Pancreas (tissue), 10 donors: ENCODE results near the gene C11orf91. TPM values are rescaled to one million over a fixed set of nuclear protein-coding genes. Genes with fewer than 3 reads are reported as not detected.

Experiments
- ATAC-seq, 4 donors: fragments of 200-7000 bp; cut with Tn5 transposase; one replicate each; pipeline versions ENCODE4 v1.8.0 to v1.9.1; 2020; ENCODE audit warnings: mild to moderate bottlenecking in 4 of 4, moderate library complexity in 4 of 4
- DNase-seq, 6 donors: peaks; one replicate each; pipeline ENCODE4 v3.0.0-alpha.2; 2020
- FAIRE-seq: peaks from 2 replicates; lab custom pipeline; 2012; peaks lifted over from hg19 to GRCh38; lab: Jason Lieb, UNC
- H3K27ac ChIP-seq, 4 donors: fragments of 200-600 bp; sonication (generic); 1 replicate in 3 of 4; 2 replicates in 1 of 4; pipeline versions ENCODE4 v1.5.0 to v1.8.0; 2020
- H3K27me3 ChIP-seq, 4 donors: fragments of 200-600 bp; one replicate each; pipeline ENCODE4 v1.8.0; 2021
- H3K36me3 ChIP-seq, 3 donors: fragments of 200-600 bp; sonication (generic) in 1 of 3; one replicate each; pipeline versions ENCODE4 v1.5.0 to v1.8.0; 2020 to 2021
- H3K4me1 ChIP-seq, 3 donors: fragments of 200-600 bp; one replicate each; pipeline ENCODE4 v1.8.0; 2021
- H3K4me3 ChIP-seq, 4 donors: fragments of 200-600 bp; sonication (generic) in 2 of 4; one replicate each; pipeline versions ENCODE4 v1.5.0 to v1.8.0; 2020 to 2021
- H3K9me3 ChIP-seq, 4 donors: fragments of 200-600 bp; one replicate each; pipeline ENCODE4 v1.8.0; 2021
- CTCF ChIP-seq, 4 donors: fragments of 200-600 bp; sonication (generic) in 3 of 4; IDR thresholded peaks; one replicate each; pipeline versions ENCODE4 v1.5.0 to v1.8.0; 2021; ENCODE audit warnings: antibody characterized with exemption in 4 of 4
- WGBS, 2 donors: extraction: QIAGEN DNeasy Blood & Tissue Kit; methylation state at CpG; one replicate each; pipeline ENCODE4 v1.1.7; 2013; 5-methylcytosine and 5-hydroxymethylcytosine counted together
- intact Hi-C, 3 donors: fragments of 100-400 bp; cut with DNase I; formaldehyde crosslinking; loops; one replicate each; pipeline versions ENCODE4 v1.11.1 to v1.14.2; 2022
- polyA plus RNA-seq, 2 donors: library from polyadenylated mRNA; stranded (reverse); fragments of 200-250 nt; gene quantifications; one replicate each; pipeline ENCODE4 v1.2.3, GENCODE V29; 2013
- total RNA-seq, 6 donors: library from RNA; stranded (reverse); fragmentation: NEBNext Ultra II Directional in 4 of 6; extraction: Animal tissue kit (Norgen Biotek cat#: 25700) in 4 of 6; gene quantifications; one replicate each; pipeline versions ENCODE4 v1.2.1 to v1.2.4, GENCODE V29; 2021 to 2023
- donor health status: healthy with polysubstance abuse.
- donor health status: DM: no; HTN: no; CAD: no; lungs with moderate emphysema.
- donor health status: DM: no; HTN: no; CAD: no.
- donor health status: control.
- donor health status: control.
- donor health status: Bipolar disorder and iron deficiency.
- donor health status: DM: yes; HTN: yes; CAD: no.
- donor health status: DM: no; HTN: no; CAD: no.
- donor health status: DM: no; HTN: no; CAD: no.
- donor health status: DM: yes; HTN: yes; CAD: no.

Gene C11orf91
- total and polyA plus RNA-seq, 8 donors = 0.26 to 0.31 (median 0.28) TPM; not detected in 5

DNA sequence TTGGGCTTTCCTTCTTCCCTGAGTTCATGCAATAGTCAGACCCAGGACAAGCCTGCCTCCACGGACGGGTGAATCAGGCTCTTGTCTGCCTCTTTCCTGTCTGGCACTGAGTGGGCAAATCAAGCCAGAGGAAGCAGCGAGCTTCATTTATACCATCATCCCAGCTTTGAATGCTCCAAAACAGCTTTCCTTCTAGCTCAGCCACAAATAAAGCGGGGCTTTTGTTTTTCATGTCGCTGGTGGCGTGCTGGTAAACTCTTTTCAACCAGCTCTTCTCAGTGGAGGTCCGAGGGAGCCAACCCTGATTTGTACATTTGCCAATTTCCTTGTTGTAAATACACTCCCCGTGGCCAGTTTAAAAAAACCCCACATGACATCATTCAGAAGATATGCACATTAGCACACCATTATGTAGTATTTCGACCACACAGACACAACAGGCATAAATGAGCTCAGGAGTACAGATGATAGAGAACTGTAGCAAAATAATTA is 8.6 kb downstream of the C11orf91 start:
- Histone ChIP-seq H3K27me3 (no peaks in the 10 kb centered on the region), H3K27ac (peak overlapping the region; percentile 80 to 95 (median 88)), H3K4me1 (peaks cover 36 to 77% (median 45%) of the 10 kb centered on the region in 3 donors), H3K9me3 (no peaks in the 10 kb centered on the region), H3K4me3 (no peak overlapping the region), H3K36me3 (no peaks in the 10 kb centered on the region)
- WGBS, 2 donors = 45% methylated on average over 9 of the region's 9 CpGs
- ATAC-seq (peak; percentile 51 to 62 (median 58)), FAIRE-seq (peak; percentile 34), DNase-seq (peak in 4 of 6 donors; percentile 27 to 79 (median 65))
- TF ChIP-seq CTCF (IDR thresholded peaks at IDR 0.05) = no peak
- intact Hi-C loops = loop anchor here in 1 of 3 donors (5.0 kb wide), 1 partner anchor 330 kb away; no protein-coding TSS in a partner anchor

GRCh38 chr11:33691066-33691864 is 9.4 kb downstream of the C11orf91 start:
- intact Hi-C loops = loop anchor here in 1 of 3 donors (5.0 kb wide), 1 partner anchor 329 kb away; no protein-coding TSS in a partner anchor
- Histone ChIP-seq H3K4me3 (no peak overlapping the region), H3K36me3 (no peaks in the 10 kb centered on the region), H3K27me3 (no peaks in the 10 kb centered on the region), H3K9me3 (no peaks in the 10 kb centered on the region), H3K27ac (peak overlapping the region; percentile 80 to 95 (median 88)), H3K4me1 (peaks cover 33 to 69% (median 45%) of the 10 kb centered on the region in 3 donors)
- no peak for FAIRE-seq
- TF ChIP-seq CTCF (IDR thresholded peaks at IDR 0.05) = no peak
- peak; percentile 2 to 16 (median 6) for ATAC-seq
- peak in 1 of 6 donors; percentile 15 for DNase-seq
- 37 to 39% methylated on average over 6 of the region's 6 CpGs for WGBS, 2 donors

DNA sequence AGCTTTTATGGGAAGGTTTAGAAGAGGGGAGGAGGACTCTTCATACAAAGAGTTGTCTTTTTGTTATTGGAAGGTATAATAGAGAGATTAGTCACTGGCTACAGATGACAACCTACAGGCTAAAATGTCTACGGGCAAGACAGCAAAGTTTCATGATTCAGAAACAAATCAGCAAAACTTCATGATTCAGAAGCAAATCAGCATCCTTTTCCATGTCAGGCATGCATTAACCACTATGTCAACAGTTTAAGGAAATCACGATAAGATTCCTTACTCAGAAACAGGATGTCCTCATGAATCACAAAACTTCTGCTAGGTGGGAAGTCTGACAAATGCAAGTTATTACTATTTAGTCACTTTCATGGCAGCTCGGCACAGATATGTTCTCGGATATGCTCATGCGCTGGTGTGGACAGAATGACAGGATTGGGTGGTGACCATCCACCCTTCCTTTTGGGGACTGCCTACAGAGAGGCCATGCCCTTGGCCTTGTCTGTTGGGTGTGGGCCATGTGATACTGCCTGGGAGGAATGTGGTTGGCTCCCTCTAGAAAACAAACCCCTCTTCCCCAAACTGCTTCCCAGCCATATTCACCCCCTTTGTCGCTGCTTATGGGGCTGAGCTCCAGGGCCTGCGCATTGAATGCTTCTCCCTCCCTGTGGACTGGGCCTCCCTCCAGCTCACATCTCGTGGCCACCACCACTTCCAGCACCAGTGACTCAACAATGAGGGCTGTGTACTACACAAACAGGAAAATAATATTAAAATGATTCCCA is 10.1 kb downstream of the C11orf91 start:
- no peak for FAIRE-seq

GRCh38 chr11:33689501-33689900 is 11.1 kb downstream of the C11orf91 start:
- WGBS, 2 donors = 95 to 97% methylated on average over 8 of the region's 8 CpGs
- Histone ChIP-seq H3K9me3 (no peaks in the 10 kb centered on the region), H3K4me1 (peaks cover 17 to 55% (median 33%) of the 10 kb centered on the region in 3 donors), H3K36me3 (no peaks in the 10 kb centered on the region), H3K27ac (peak overlapping the region; percentile 16 to 95 (median 88)), H3K4me3 (no peak overlapping the region), H3K27me3 (no peaks in the 10 kb centered on the region)
- intact Hi-C loops = loop anchor here in 1 of 3 donors (10.0 kb wide), 2 partner anchors 325 to 525 kb away; partner anchors contain the start of gene CSTF3
- TF ChIP-seq CTCF (IDR thresholded peaks at IDR 0.05) = no peak
- FAIRE-seq = no peak
- no peak for ATAC-seq
- DNase-seq = no peak

More for the DNA sequence above, 10.1 kb downstream of the C11orf91 start:
- intact Hi-C loops = loop anchor here in 1 of 3 donors (5.0 kb wide), 1 partner anchor 328 kb away; no protein-coding TSS in a partner anchor
- WGBS, 2 donors = 49 to 60% methylated on average over 8 of the region's 8 CpGs
- ATAC-seq (peak; percentile 8 to 40 (median 24)), DNase-seq (peak in 3 of 6 donors; percentile 30 to 57 (median 35))
- Histone ChIP-seq H3K36me3 (no peaks in the 10 kb centered on the region), H3K27ac (peak overlapping the region; percentile 80 to 95 (median 88)), H3K4me3 (no peak overlapping the region), H3K4me1 (peaks cover 25 to 61% (median 42%) of the 10 kb centered on the region in 3 donors), H3K9me3 (no peaks in the 10 kb centered on the region), H3K27me3 (no peaks in the 10 kb centered on the region)
- no peak for TF ChIP-seq CTCF (IDR thresholded peaks at IDR 0.05)
